WTC11 (cell line): ENCODE data around the gene SLC30A2. TPM values are rescaled to one million over a fixed set of nuclear protein-coding genes. Genes with fewer than 3 reads are reported as not detected.
A peak's percentile ranks its signal among the peaks of the same experiment; 100 is the strongest.

Experiments used
- ATAC-seq: fragments of 200-7000 bp; cut with Tn5 transposase; 2 replicates; pipeline ENCODE4 v1.10.0; 2021; ENCODE audit warnings: mild to moderate bottlenecking, moderate library complexity
- CTCF ChIA-PET: fragments of 300-600 bp; sonication (Branson Sonifier 250); formaldehyde crosslinking; loops from one replicate; lab custom pipeline; 2021; ENCODE audit warnings: antibody characterized with exemption; lab: Charles Lee
- POLR2A ChIA-PET: fragments of 350-600 bp; sonication (Branson Sonifier 250); formaldehyde crosslinking; loops from one replicate; lab custom pipeline; 2021; ENCODE audit warnings: antibody characterized with exemption; lab: Charles Lee
- DNase-seq: peaks from one replicate; pipeline ENCODE4 v3.0.0; 2021; ENCODE audit warnings: low spot score
- H3K27ac Mint-ChIP-seq: 2 replicates; pipeline ENCODE4 v1.8.0; 2021; ENCODE audit warnings: mixed read lengths
- H3K27me3 Mint-ChIP-seq: 2 replicates; pipeline ENCODE4 v1.8.0; 2021; ENCODE audit warnings: low read depth, mild to moderate bottlenecking, moderate library complexity, mixed read lengths
- H3K36me3 Mint-ChIP-seq: 2 replicates; pipeline ENCODE4 v1.8.0; 2021; ENCODE audit warnings: mixed read lengths
- H3K4me1 Mint-ChIP-seq: 2 replicates; pipeline ENCODE4 v1.8.0; 2022; ENCODE audit warnings: mixed read lengths
- H3K4me3 Mint-ChIP-seq: 2 replicates; pipeline ENCODE4 v1.8.0; 2021; ENCODE audit warnings: mild to moderate bottlenecking, moderate library complexity, mixed read lengths
- H3K9me3 Mint-ChIP-seq: 2 replicates; pipeline ENCODE4 v1.8.0; 2021; ENCODE audit warnings: mixed read lengths
- ATF2 ChIP-seq: sonication (generic); formaldehyde crosslinking; IDR thresholded peaks from 2 replicates; pipeline ENCODE4 v1.8.1; 2022; ENCODE audit warnings: low read depth, missing genetic modification reagents, borderline replicate concordance
- ATF6 ChIP-seq: sonication (generic); formaldehyde crosslinking; IDR thresholded peaks from 2 replicates; pipeline ENCODE4 v1.8.1; 2023; ENCODE audit warnings: mild to moderate bottlenecking, missing genetic modification reagents
- CREM ChIP-seq: sonication (generic); formaldehyde crosslinking; IDR thresholded peaks from 2 replicates; pipeline ENCODE4 v1.8.1; 2022; ENCODE audit warnings: mild to moderate bottlenecking, missing genetic modification reagents, moderate library complexity
- E2F5 ChIP-seq: sonication (generic); formaldehyde crosslinking; IDR thresholded peaks from 2 replicates; pipeline ENCODE4 v1.8.1; 2022; ENCODE audit warnings: mild to moderate bottlenecking, moderate library complexity, missing genetic modification reagents
- FOXJ3 ChIP-seq: sonication (generic); formaldehyde crosslinking; IDR thresholded peaks from 2 replicates; pipeline ENCODE4 v1.9.0; 2021; ENCODE audit warnings: missing genetic modification reagents, mild to moderate bottlenecking, borderline replicate concordance
- MYBL2 ChIP-seq: sonication (generic); formaldehyde crosslinking; IDR thresholded peaks from 2 replicates; pipeline ENCODE4 v1.8.1; 2023; ENCODE audit warnings: mild to moderate bottlenecking, moderate library complexity, missing genetic modification reagents
- NFATC4 ChIP-seq: fragments of 250-450 bp; sonication (Bioruptor Pico); IDR thresholded peaks from 2 replicates; pipeline ENCODE4 v1.9.0; 2021; ENCODE audit warnings: mild to moderate bottlenecking
- PREB ChIP-seq: sonication (generic); formaldehyde crosslinking; IDR thresholded peaks from 2 replicates; pipeline ENCODE4 v1.8.1; 2022; ENCODE audit warnings: mild to moderate bottlenecking, missing genetic modification reagents, moderate library complexity, borderline replicate concordance
- SMAD4 ChIP-seq: sonication (generic); formaldehyde crosslinking; IDR thresholded peaks from 2 replicates; pipeline ENCODE4 v1.8.0; 2022; ENCODE audit warnings: mild to moderate bottlenecking, missing genetic modification reagents
- TEAD1 ChIP-seq: sonication (generic); formaldehyde crosslinking; IDR thresholded peaks from 2 replicates; pipeline ENCODE4 v1.8.0; 2022; ENCODE audit warnings: mild to moderate bottlenecking, missing genetic modification reagents
- TEAD4 ChIP-seq: sonication (generic); formaldehyde crosslinking; IDR thresholded peaks from 2 replicates; pipeline ENCODE4 v1.8.0; 2022; ENCODE audit warnings: mild to moderate bottlenecking, missing genetic modification reagents
- USF1 ChIP-seq: sonication (generic); formaldehyde crosslinking; IDR thresholded peaks from 2 replicates; pipeline ENCODE4 v1.8.0; 2022; ENCODE audit warnings: mild to moderate bottlenecking, missing genetic modification reagents
- ZNF281 ChIP-seq: sonication (generic); formaldehyde crosslinking; IDR thresholded peaks from 2 replicates; pipeline ENCODE4 v1.8.0; 2023; ENCODE audit warnings: mild to moderate bottlenecking, missing genetic modification reagents
- ZNF317 ChIP-seq: sonication (generic); formaldehyde crosslinking; IDR thresholded peaks from 2 replicates; pipeline ENCODE4 v1.8.1; 2023; ENCODE audit warnings: low read depth, mild to moderate bottlenecking, moderate library complexity, missing genetic modification reagents, borderline replicate concordance
- total RNA-seq: library from RNA; stranded (reverse); gene quantifications from 3 replicates; pipeline ENCODE4 v1.2.3, GENCODE V29; 2021

The SLC30A2 gene
- total RNA-seq, 1 experiment from 2014 or later: 0.15 TPM

- H3K27ac Mint-ChIP-seq: no peak overlapping the region
- H3K27me3 Mint-ChIP-seq: no peaks in the 10 kb centered on the region
- DNase-seq (no peak), ATAC-seq (no peak)
- no peak overlapping the region for H3K4me3 Mint-ChIP-seq
- peaks cover 23% of the 10 kb centered on the region for H3K4me1 Mint-ChIP-seq
- TF ChIP-seq ATF6 (CRISPR knock-in tag) (no peak), USF1 (CRISPR knock-in tag) (no peak), TEAD1 (CRISPR knock-in tag) (no peak), ZNF281 (no peak), ZNF317 (CRISPR knock-in tag) (no peak), PREB (CRISPR knock-in tag) (no peak), ATF2 (CRISPR knock-in tag) (no peak)
- POLR2A ChIA-PET: no interaction called here
- CTCF ChIA-PET: interaction anchor here (1.0 to 2.3 kb wide), 2 partner anchors 8 to 99 kb away, joined by 6 to 22 read pairs; no protein-coding TSS in a partner anchor
- no peaks in the 10 kb centered on the region for H3K9me3 Mint-ChIP-seq
- H3K36me3 Mint-ChIP-seq: no peaks in the 10 kb centered on the region
These were observed 51.3 kb downstream of the SLC30A2 start for GRCh38 chr1:25994402-25995150.

- Mint-ChIP-seq H3K4me1 (peaks cover 14% of the 10 kb centered on the region), H3K36me3 (no peaks in the 10 kb centered on the region), H3K27me3 (no peaks in the 10 kb centered on the region), H3K9me3 (no peaks in the 10 kb centered on the region), H3K27ac (peak overlapping the region; percentile 41; the same call in 1 of the 2 replicates), H3K4me3 (no peak overlapping the region)
- ChIA-PET POLR2A (interaction anchor here (0.6 kb wide), 1 partner anchor 1015 kb away, joined by 3 read pairs; no protein-coding TSS in a partner anchor), CTCF (interaction anchor here (0.6 to 2.3 kb wide), 5 partner anchors 9 to 156 kb away, joined by 3 to 22 read pairs (median 6); no protein-coding TSS in a partner anchor)
- DNase-seq: no peak
- TF ChIP-seq NFATC4 (no peak), ZNF317 (CRISPR knock-in tag) (peak; percentile 86), SMAD4 (CRISPR knock-in tag) (no peak)
- no peak for ATAC-seq
These were observed 52.5 kb downstream of the SLC30A2 start for GRCh38 chr1:25993197-25993951.

- Mint-ChIP-seq H3K4me3 (no peak overlapping the region), H3K27ac (no peak overlapping the region), H3K9me3 (no peaks in the 10 kb centered on the region), H3K27me3 (no peaks in the 10 kb centered on the region), H3K4me1 (peaks cover 12% of the 10 kb centered on the region), H3K36me3 (no peaks in the 10 kb centered on the region)
- no peak for TF ChIP-seq TEAD4 (CRISPR knock-in tag)
- TF ChIP-seq E2F5: no peak
- TF ChIP-seq USF1 (CRISPR knock-in tag): no peak
- no peak for TF ChIP-seq FOXJ3 (CRISPR knock-in tag)
- TF ChIP-seq MYBL2 (CRISPR knock-in tag): no peak
- TF ChIP-seq CREM (CRISPR knock-in tag): no peak
- ATAC-seq (no peak), DNase-seq (no peak)
- ChIA-PET POLR2A (no interaction called here), CTCF (interaction anchor here (2.3 kb wide), 1 partner anchor 97 kb away, joined by 22 read pairs; no protein-coding TSS in a partner anchor)
These were observed 53.2 kb downstream of the SLC30A2 start for GRCh38 chr1:25992689-25993171.
